Measurements from ENCODE around the gene ADARB2.
"Not testable (repeated sequence)": the region's sequence is repeated elsewhere in the genome, so short reads cannot be mapped to it uniquely, and the experiment has no call there.

ADARB2 gene

DNA sequence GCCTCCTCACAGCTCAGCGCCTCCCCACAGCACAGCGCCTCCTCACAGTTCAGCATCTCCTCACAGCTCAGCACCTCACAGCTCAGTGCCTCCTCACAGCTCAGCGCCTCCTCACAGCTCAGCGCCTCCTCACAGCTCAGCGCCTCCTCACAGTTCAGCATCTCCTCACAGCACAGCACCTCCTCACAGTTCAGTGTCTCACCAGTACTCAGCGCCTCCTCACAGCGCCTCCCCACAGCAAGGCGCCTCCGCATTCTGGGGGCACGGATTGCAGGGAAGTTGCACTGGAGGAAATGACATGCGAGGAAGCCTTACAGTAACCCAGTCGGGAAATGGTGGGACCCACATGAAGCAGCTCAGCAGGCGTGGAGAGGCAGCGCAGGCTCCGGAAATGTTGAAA lies 409.6 kb downstream of the ADARB2 start:
- no peak for DNase-seq

DNA sequence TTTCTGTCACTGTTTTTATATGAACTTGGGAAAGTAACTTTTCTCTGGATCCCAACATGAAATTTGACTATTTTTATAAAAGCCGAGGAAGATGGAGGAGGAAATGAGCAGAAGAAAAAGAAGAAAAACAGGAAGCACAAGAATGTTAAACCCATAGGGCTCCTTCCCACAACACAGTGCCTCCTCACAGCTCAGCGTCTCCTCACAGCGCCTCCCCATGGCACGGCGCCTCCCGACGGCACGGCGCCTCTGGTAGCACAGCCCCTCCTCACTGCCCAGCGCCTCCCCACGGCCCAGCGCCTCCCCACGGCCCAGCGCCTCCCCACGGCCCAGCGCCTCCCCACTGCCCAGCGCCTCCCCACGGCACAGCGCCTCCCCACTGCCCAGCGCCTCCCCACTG lies 410.8 kb downstream of the ADARB2 start:
- not testable (repeated sequence) for DNase-seq

DNA sequence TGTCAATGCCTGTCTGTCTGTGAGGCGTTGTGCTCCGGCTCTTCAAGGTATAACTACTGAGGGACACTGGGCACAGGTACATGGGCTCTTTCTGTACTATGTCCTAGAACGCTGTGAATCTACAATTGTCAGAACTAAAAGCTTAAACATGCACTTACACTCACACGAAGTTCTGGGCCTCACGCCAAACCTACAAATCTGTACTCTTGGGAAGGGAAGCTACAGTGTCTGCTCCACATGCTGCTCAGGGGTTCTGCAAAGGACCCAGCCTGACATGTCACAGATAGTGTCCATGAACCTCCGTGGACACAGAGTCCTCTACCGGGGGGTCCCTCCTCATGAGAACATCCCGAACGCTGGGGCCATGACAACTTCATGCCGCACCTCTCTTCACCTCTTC lies 412.4 kb downstream of the ADARB2 start:
- no peak for DNase-seq

DNA sequence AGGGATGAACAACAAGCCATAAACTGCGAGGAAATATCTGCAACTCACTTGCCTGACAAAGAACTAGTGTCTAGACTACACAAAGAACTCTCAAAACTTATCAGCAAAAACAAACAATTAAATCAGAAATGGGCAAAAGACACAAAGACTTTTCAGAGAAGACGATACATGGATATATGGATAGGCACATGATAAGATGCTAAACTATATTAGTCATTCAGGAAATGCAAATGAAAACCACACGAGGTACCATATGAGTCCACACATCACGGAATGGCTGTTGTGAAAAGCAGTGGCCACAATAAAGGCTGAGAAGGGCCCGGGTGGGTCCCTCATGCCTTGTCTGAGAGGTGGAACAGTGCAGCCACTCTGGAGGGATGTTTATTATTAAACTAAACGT lies 413.4 kb downstream of the ADARB2 start:
- DNase-seq = no peak

DNA sequence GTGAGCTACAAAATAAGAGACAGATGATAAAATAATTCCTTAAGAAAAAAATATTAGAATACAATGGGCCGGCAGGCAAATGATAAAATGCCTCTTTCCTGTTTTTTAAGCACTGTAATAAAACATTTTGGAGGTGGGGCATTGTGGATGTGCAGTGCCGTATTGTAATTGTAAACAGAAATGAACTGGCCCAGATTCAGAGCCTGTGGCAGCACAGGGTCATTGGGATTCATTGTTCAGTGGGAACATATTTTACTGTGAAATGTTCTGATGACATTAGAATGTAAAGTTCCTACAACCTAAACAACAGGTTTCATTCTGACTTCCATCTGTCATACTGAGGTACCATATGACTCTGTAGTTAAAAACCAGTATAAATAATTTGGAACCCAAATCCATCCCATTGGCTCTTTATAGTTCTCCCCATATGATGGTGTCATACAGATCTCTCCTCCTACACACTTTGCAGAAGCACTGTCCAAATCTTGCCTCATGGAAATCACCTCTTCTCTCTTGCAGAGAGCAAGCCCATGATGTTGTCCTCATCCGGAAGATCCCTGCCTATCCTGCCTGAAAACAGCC lies 416.5 kb downstream of the ADARB2 start:
- no peak for DNase-seq

DNA sequence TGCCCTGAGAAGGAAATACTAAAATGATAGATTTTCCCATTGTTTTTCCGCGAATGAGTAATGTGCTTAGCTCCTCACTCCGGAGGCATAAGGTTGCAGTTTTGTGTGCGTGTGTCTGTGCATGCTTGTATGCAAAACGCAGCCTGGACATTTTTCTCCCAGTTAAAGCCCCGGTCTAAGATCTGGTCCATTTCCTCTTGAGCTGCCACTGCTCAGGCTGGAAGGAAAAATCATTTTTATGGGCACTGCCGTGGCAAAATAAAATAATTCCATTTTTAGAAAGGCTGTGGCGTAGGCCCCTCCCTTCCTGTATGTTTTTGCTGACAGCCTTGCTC lies 420.5 kb downstream of the ADARB2 start:
- no peak for DNase-seq

DNA sequence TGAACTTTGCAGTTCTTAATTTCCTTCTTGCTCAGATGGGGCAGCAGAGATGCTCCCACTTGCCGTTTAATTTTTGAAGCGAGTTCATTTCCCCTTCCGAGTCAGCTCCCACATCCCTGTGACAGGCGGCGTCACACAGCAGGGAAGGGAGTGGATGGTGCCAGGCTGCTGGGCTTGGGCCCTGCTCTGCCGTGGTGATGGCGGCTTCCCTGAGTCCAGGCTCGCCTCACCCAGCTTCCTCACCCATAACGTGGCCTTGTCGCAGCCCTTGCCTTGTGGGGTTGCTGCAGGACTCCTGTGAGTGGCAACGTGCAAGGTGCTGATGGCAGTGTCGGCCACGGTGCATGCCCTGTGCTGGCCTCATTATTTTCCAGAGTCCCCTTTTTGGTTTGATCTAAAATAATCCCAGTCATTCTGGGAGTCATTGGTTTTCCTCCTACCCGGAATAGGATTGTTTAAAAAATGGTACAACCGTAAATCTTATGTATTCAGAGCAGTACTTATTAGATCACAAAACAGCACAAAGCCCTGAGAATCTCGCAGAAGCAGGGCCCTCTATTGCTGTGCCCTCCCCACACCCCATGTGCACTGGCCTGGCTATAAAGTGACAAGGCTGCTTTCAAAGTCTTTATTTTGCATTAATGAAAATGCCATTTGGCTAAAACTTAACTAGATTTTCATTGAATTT lies 421.1 kb downstream of the ADARB2 start:
- DNase-seq = no peak

DNA sequence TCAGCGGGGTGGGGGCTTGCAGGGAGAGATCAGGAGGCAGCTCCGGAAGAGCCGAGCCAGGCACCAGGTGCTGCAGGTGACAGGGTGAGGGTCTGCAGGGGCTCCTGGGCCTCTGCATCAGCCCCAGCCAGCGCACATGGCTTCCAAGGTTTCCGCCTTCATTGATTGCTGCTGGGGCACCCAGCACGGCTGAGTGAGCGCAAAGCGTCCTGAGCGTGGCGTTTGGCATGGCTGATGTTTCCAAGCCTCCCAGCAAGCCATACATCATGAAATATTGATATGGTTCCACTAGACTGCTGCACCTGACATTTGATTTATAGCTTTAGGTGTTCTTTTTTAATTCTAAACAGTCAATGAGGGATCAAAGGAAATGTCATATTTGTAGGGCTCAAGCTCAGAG lies 422.1 kb downstream of the ADARB2 start:
- DNase-seq = no peak

DNA sequence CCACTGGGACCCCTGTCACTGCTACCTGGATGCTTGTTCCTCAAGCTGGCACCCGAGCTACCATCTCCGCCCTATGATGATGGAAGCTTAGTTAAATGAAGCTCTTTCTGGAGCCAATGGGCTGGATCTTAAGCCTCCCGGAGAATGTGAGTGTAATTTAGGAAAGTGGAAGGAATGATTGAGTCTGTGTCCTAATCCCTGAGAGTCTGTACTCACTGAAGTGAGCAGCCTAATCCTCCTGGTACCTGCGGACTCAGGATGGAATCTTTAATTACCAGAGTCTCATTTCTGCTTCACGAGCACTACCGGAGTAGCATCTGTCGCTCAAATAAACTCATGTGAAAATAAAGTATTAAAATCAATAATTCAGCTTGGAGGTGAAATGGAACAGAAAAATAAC lies 425.6 kb downstream of the ADARB2 start:
- no peak for DNase-seq

DNA sequence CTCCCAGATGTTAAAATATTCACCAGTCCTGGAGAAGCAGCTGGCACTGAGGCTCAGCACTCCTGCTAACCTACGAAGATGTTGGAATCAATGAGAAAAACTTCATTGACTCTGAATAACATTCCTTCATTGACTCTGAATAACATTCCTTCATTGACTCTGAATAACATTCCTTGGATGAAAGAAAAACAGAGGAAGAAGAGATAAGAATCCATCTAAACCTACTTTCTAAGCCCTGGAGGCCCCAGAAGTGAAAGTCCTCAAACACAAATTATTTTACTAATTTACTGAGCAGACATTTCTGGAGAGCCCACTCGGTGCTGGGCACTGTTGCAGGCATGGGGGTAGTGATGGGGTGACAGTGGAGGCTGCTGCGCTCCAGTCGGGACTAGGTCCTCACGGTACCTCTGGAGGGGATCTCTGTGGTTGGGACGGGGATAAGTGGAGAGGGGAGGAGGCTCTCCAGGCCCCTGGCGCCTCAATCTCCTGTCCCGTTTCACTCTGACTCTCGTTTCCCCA lies 427.0 kb downstream of the ADARB2 start:
- DNase-seq = no peak

DNA sequence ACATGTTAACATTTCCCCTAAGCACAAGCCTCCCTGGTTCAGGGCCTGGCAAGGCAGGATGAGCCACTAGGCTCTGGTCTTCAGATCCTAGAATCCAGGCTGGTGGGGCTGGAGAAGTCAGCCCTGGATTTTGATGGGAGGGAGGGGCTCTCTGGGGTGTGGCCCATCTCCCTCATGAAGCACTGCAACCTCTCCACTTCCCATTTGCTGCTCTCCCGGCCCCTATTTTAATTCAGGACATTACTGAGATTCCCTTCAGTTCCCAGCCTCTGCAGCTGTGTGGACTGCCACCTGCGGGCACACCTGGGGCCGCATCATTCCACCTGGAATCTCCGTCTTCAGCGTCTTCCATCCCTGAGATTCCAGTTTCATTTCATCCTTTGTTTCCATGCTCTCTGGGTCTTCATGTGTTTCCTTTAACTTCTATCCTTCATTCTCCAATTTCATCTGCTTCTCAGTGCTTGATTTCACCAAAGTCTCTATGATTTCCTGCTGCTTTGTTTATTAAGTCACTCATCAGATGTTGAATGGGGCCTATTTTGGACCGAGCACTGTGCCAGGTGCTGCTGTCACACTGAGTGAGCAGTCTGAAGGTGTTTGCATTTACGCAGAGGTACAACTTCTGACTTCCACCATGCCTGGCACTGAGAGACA lies 427.6 kb downstream of the ADARB2 start:
- no peak for DNase-seq

DNA sequence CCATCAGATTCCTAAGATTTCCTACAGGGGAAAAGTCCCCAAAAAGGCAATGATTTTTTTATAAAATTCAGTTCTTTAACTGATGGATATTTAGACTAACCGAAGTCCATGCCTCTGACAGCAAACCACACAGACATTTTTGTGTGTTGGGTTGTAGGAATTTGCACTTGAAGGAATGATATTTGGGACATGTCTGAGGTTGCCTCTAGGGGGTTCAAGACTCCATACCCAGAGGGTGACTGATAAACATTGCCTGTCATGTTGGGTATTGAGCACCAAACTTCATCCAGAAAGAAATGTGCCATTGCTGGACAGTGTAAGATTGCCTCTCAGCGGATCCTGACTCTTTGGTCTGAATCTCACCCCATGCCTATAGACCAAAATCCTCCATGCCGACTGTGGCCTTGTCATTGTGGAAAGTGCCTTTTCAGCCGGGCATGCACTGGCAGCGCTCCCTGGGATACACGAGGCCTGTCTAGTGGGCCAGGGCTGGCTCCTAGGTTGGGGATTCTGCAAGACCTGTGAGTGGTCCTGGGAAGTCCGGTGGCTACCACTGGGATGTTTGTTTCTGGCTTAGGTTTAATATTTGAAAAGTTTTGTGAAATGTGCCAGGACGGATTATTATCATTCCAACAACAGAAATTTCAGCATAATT lies 428.2 kb downstream of the ADARB2 start:
- no peak for DNase-seq

DNA sequence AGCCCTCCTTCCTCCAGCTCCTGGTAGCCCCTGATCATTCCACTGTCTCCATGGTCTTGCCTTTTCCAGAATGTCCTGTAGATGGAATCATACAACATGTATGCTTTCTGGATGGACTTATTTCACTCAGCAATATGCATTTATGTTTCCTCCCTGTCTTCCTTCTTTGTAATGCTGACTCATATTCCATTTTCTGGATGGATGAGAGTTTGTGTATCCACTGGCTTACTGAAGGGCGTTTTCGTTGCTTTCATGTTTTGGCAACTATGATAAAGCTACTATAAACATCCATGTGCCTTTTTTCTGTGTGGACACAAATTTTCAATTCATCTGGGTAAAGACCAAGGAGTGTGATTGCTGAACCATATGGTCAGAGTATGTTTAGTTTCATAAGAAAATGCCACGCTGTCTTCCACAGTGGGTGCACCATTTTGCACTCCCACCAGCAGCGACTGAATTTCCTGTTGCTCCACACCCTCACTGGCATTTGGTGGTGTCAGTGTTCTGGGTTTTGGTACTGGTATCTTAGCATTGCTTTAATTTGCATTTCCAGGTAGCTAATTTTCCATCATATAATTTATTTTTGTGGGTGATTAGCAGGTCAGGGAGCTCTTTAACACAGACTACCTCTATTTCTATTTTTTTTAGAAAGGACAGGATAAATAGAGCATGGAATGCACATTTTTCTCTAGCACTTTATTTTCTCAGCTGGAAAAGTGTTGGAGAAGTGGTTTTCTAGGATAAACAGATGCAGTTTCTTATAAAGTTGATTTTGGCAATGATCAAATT lies 429.0 kb downstream of the ADARB2 start:
- DNase-seq = no peak

DNA sequence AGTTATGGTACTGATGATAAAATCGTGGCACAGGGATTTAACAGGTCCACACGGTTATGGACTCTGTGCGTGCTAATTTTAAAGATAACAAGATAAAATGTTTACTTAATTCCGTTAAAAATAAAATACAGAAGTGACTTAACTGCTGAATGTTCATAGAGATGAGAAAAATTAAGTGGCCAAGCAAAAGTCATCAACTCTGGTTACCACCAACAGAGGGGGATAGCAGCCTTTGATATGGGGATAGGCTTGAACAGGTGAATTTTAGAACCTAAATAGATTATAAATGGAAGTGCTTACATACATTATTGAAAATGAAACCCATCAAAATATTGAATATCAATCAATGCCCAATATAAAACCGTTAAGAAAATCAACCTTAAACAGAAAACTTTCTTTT lies 436.2 kb downstream of the ADARB2 start:
- DNase-seq = no peak

DNA sequence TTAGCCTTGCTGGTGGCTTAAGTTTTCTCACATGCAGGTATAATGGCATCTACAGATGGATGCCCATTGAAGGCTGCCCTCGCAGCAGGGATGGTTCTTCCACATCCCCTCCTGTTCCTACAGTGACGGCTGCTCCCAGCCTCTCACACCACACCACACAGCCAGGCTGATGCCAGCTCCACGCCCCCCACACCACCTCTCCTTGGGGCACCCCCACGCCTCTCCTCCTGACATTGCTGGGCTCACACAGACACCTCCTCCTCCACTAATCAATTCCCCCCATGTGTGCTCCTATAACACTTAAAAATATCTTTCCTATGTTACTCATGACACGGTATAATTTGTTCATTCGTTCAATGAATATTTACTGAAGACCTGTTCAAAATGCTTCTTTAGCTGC lies 437.1 kb downstream of the ADARB2 start:
- no peak for DNase-seq

DNA sequence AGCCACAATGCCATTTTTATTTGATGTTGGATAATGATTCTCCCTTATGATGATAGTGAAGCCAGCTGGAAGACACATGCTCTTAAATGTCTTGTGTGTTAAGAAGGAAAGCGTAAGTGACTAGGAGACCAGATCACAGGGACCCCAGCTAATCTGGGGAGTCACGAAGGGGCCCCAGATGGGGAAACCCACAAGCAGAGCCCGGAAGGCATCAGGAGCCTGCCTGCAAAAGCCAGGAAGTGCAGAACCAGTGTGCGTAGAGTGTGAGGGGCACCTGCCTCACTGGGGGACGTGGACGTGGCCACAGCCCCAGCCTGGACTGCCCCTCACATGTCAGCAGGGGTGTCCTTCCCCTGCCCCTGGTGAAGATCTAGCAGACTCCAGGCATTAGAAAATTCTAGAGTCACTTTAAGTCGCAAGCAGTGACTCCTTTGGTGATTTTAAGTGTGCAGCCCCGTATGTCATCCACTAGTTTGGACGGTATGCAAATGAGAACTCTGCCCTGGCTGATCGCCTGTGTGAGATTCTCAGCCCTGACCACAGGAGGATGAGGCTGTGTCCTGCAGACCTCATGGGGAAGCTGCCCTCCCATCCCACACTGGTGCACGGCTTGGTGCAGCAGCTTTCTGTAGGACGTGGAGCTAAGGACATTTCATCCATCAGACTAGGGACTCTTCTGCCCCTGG lies 438.1 kb downstream of the ADARB2 start:
- no peak for DNase-seq

DNA sequence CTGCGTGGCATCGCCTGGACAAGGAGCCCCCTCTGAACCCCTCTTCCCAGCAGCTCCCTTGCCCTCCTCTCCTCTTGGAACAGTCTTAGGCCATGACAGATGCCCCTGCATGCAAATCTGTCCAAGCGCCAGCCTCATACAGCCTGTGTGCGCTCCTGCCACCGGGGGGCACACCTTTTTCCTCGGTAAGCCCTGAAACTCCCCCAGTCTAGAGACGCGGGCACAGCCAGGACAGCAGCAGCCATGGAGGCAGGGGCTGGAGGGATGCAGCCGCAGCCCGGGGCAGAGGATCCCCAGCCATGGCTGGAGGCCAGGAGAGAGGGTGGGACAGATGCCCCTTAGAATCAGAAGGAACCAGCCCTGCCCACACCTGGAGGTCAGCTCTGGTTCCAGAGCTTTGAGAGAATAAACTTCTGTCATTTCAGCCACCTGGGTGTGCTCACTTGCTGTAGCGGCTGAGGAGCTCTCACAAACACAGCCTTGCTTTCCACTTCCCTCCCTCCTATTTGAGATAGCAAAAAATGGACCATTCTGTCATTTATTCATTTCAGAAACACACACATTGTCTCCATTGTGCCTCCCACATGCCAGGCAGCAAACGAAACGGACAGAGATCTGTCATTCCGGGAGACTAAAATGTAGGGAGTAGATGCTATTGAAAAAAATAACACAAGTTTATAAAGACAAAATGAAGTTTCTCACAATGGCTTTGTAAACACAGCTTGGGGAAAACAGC lies 439.6 kb downstream of the ADARB2 start:
- no peak for DNase-seq

DNA sequence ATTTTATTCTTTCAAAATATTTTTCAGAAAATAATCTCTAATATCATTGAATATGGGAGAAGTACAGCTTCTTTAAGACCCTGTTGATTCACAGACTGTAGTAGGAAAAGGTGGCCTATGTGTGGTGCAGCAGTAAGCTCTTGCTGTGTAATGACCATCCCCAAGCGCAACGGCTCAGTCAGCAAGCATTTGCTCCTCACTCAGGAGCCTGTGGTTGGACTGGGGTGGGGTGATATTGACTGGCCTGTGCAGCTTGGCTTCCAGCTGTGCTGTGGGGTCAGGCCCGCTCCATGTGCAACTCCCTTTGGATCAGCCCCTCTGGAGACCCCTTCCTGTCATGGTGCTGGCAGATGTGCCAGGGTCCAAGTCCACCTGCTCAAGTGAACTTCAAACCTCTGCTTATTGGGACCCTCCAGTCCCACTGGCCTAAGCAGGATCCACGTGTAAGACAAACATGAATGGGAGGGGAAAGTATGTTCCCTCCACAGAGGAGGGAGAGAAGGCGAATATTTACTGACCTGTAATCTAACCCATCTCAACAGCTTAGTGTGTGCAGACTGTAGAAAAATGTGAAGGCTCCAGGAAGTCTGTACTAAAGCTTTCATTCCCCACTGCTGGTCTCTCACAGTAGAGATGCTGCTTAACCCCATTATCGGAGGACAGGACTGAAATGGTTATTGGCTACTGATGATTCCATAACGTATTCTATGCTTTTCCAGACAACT lies 441.4 kb downstream of the ADARB2 start:
- DNase-seq = no peak

DNA sequence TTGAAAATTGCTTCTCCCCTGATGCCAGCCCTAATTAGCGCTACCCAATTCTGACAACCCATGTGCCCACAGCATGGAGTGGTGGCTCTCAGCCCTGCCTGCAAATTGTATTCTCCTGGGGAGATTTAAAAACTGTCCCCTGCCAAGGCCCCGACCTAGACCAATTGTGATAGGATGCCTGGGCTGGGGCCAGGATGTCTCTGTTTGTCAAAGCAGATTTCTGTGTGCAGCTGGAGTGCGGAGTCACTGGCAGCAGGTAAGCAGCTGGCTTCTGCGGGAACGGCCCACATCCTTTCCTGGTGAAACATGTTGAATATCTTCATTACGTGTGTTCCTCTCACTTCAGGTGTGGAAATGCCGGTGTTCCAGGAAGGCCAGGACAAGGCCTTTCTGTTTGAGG lies 442.6 kb downstream of the ADARB2 start:
- no peak for DNase-seq

DNA sequence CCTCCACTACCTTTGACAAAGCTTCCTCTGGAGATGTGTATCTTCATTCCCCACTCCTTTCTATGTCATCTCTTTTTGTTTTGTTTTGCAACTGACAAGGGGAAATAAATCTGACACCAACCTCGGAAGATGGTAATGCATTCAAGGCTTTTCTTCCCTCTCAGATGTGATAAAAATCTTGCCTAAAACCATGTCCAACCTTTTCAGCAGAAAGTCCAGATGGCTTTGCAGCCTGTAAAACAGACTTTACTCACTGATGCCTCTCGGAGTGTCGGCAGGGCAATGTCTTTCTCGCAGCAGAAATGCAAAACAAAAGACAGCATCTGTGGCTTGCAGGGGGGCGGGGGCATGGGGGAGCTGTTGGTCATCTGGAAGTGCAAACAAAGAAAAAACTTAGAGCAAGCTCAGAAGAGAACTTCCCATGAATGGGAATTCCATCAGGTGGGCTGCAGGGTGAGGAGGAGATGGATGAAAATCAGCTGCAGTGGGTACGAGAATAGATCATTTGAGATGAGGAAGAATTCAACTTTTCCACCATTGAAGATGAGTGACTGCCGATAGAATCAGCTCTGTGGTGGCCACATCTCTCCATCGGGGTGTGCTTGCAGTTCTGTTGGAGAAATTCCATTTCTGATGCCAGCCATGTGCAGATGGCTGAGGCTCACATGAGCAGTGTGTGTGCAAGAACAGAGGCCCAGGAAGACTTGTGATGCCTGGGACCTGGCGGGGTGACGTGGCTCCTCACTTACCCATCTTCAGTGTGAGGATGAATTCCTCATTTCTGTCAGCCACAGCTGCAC lies 443.5 kb downstream of the ADARB2 start:
- DNase-seq = no peak

All from CD4-positive, alpha-beta T cell treated with Interferon gamma for 1 hour (primary cell).